ENCODE results near the gene LMF1. TPM values are rescaled to one million over a fixed set of nuclear protein-coding genes. Genes with fewer than 3 reads are reported as not detected.

Gene LMF1
- total and polyA plus RNA-seq, 3 donors from 2014 or later: 12.5 to 83.4 (median 66.6) TPM

DNA sequence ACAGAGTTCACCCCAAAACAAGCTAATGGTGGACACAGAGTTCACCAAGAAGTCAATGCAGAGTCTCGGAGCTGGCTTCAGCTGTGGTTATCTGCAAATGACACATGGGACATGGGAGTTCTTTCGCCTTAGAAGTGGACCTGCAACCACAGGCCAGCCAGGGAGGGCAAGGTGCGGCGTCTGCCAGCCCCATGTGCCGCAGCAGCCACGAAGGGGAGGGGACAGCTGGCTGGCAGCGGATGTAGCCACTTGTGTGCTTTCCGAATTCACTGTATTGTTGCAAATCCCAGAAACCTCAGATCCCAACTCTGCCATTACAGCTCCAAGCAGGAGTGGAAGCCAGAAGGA is 24.8 kb downstream of the LMF1 start:
- Histone ChIP-seq H3K27me3 (no peaks in the 10 kb centered on the region), H3K9me3 (no peaks in the 10 kb centered on the region), H3K4me3 (no peak overlapping the region), H3K4me1 (no peaks in the 10 kb centered on the region), H3K27ac (no peak overlapping the region), H3K36me3 (ENCODE audit: low read depth, missing control alignments) (no peaks in the 10 kb centered on the region)
- no peak for TF ChIP-seq POLR2A (IDR thresholded peaks at IDR 0.05)
- TF ChIP-seq, protein P1, sequence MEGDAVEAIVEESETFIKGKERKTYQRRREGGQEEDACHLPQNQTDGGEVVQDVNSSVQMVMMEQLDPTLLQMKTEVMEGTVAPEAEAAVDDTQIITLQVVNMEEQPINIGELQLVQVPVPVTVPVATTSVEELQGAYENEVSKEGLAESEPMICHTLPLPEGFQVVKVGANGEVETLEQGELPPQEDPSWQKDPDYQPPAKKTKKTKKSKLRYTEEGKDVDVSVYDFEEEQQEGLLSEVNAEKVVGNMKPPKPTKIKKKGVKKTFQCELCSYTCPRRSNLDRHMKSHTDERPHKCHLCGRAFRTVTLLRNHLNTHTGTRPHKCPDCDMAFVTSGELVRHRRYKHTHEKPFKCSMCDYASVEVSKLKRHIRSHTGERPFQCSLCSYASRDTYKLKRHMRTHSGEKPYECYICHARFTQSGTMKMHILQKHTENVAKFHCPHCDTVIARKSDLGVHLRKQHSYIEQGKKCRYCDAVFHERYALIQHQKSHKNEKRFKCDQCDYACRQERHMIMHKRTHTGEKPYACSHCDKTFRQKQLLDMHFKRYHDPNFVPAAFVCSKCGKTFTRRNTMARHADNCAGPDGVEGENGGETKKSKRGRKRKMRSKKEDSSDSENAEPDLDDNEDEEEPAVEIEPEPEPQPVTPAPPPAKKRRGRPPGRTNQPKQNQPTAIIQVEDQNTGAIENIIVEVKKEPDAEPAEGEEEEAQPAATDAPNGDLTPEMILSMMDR (IDR thresholded peaks at IDR 0.05): no peak
- intact Hi-C loops (cut with DNase I; ENCODE audit: low total_unique reads): no loop called here
- WGBS, 2 donors: 95 to 98% methylated on average over 8 of the region's 8 CpGs
- DNase-seq: no peak

DNA sequence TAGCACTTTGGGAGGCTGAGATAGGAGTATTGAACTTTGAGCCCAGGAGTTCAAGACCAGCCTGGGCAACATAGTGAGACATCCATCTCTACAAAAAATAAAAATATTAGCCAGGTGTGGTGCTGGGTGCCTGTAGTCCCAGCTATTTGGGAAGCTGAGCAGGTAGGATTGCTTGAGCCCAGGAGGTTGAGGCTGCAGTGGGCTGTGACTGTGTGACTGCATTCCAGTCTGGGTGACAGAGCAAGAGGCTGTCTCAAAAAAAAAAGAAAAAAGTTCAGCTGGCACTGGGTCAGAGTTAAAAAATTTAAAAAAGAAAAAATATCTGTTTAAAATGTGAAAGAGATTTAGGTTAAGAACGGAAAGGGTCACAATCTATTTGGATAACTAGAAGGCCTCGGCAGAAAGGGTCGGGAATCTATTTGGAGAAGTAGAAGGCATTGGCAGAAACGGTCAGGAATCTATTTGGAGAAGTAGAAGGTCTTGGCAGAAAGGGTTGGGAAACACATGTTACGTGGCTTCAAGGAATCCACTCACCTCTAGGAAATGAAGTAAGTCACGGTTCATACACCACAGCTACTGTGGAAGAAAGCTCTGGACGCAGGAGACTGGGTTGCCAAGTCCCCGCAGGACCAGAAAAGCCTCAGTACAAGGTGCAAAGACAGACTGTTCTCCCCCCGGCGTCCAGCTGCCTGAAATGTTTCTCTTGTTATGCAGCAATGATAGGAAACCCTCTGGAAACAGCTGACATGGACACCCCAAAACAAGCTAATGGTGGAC is 25.3 kb downstream of the LMF1 start:
- Histone ChIP-seq H3K27ac (no peak overlapping the region), H3K4me3 (no peak overlapping the region), H3K27me3 (no peaks in the 10 kb centered on the region), H3K4me1 (no peaks in the 10 kb centered on the region), H3K36me3 (ENCODE audit: low read depth, missing control alignments) (no peaks in the 10 kb centered on the region), H3K9me3 (no peaks in the 10 kb centered on the region)
- no peak for DNase-seq
- TF ChIP-seq POLR2A (IDR thresholded peaks at IDR 0.05): no peak
- intact Hi-C loops (cut with DNase I; ENCODE audit: low total_unique reads): no loop called here
- WGBS, 2 donors: 91 to 98% methylated on average over 10 of the region's 10 CpGs

DNA sequence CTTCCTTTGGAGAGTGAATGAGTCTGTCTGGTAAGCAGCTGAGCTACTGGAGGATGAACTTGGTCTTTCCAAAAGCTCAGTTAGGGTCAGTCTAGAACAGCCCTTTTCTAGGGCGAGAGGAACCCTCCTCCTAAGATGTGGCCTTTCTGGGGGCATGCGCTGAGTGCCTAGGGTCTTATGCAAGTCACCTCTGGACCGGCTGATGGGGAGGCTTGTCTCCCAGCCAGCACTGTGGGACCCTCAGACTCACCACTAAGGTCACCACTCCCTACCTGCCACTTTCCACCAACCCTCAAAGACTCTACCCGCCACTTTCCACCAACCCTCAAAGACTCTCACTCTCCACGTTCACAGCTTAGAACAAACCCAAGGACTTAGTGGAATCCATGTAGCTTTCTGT is 26.8 kb downstream of the LMF1 start:
- Histone ChIP-seq H3K27ac (no peak overlapping the region), H3K4me3 (no peak overlapping the region), H3K9me3 (no peaks in the 10 kb centered on the region), H3K4me1 (no peaks in the 10 kb centered on the region), H3K36me3 (ENCODE audit: low read depth, missing control alignments) (no peaks in the 10 kb centered on the region), H3K27me3 (no peaks in the 10 kb centered on the region)
- intact Hi-C loops (cut with DNase I; ENCODE audit: low total_unique reads): no loop called here
- 94 to 98% methylated on average over 4 to 5 of the region's 5 CpGs for WGBS, 2 donors
- no peak for TF ChIP-seq POLR2A (IDR thresholded peaks at IDR 0.05)
- TF ChIP-seq, protein P1 (IDR thresholded peaks at IDR 0.05): no peak
- DNase-seq: no peak

DNA sequence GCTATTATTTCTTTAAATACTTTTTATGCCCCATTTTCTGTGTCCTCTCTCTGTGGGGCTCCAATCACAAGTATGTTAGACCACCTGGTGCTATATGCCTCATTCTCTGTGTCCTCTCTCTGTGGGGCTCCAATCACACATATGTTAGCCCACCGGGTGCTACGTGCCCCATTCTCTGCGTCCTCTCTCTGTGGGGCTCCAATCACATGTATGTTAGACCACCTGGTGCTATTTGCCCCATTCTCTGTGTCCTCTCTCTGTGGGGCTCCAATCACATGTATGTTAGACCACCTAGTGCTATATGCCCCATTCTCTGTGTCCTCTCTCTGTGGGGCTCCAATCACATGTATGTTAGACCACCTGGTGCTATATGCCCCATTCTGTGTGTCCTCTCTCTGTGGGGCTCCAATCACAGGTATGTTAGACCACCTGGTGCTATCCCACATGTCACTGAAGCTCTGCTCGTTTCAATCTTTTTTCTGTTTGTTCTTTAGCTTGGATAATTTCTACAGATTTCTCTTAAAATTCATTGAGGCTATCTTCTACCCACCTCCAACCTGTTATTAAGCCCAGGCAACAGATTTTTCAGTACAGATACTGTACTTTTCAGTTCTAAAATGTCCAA is 28.2 kb downstream of the LMF1 start:
- H3K4me3 ChIP-seq: no peak overlapping the region
- 95 to 99% methylated on average over 4 of the region's 4 CpGs for WGBS, 2 donors
- no peaks in the 10 kb centered on the region for H3K9me3 ChIP-seq
- no peak overlapping the region for H3K27ac ChIP-seq
- DNase-seq: no peak
- H3K4me1 ChIP-seq: no peaks in the 10 kb centered on the region
- TF ChIP-seq, protein P1 (IDR thresholded peaks at IDR 0.05): no peak
- TF ChIP-seq POLR2A (IDR thresholded peaks at IDR 0.05): no peak
- H3K36me3 ChIP-seq (ENCODE audit: low read depth, missing control alignments): no peaks in the 10 kb centered on the region
- H3K27me3 ChIP-seq: no peaks in the 10 kb centered on the region
- intact Hi-C loops (cut with DNase I; ENCODE audit: low total_unique reads): no loop called here

DNA sequence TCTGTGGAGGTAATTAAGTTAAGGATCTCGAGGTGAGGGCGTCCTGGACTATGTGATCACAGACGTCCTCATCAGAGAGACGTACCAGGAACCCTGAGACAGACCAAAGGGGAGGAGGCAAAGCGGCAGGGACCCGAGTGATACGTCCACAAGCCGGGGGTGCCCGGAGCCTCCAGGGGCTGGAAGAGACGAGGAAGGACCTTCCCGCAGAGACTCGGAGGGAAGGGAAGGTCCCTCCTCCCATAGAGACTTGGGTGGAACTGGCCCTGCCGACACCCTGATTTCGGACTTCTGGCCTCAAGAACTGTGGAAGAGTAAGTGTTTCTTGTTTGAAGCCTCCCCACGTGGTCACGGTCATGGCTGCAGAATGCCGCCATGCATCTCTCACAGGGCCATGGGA is 30.8 kb downstream of the LMF1 start:
- TF ChIP-seq, protein P1 (IDR thresholded peaks at IDR 0.05): no peak
- no peak for TF ChIP-seq POLR2A (IDR thresholded peaks at IDR 0.05)
- Histone ChIP-seq H3K4me3 (no peak overlapping the region), H3K36me3 (ENCODE audit: low read depth, missing control alignments) (no peaks in the 10 kb centered on the region), H3K27me3 (no peaks in the 10 kb centered on the region), H3K9me3 (no peaks in the 10 kb centered on the region), H3K27ac (no peak overlapping the region), H3K4me1 (no peaks in the 10 kb centered on the region)
- intact Hi-C loops (cut with DNase I; ENCODE audit: low total_unique reads): no loop called here
- DNase-seq: no peak
- 96% methylated on average over 15 to 17 of the region's 17 CpGs for WGBS, 2 donors
